Measurements from ENCODE around the gene RBMS3.
"Not testable (repeated sequence)": the region's sequence is repeated elsewhere in the genome, so short reads cannot be mapped to it uniquely, and the experiment has no call there.

The RBMS3 gene

DNA sequence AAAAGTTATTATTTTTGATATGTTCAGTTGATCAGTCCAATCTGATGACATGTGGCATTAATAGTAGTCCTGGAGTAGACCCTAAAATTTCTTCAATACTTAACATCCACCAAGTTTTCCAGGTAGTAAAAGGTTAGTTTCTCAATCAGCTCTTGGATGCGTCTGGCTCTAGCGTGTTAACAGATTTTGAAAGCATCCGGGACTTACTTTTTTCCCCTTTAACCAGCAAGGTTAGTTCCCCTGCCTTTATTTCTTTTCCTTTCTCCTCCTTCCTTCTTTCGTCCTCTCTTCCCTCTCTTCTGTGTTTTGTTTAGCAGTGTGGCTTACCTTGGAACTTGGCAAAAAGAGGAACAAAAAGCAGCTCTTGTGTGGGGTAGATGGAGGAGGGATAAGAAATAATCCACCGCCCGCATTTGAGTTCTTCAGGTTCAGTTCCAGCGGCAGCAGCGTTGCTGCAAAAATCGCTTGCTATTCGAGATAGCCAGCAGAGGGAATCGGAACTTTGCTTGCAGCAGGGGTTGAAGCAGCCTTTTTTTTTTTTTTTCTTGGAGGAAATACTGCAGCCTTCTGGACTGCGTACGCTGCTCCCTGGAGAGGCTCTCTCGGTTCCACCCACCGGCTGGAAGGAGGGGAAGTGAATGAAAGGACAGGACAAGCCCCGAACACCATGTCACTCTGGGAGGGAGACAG, at the start of gene RBMS3:
Gene RBMS3, plus strand, starts transcription at position 668 of the 690 bp plus-strand sequence.
- peak; percentile 2 for DNase-seq (ENCODE audit: low spot score)

DNA sequence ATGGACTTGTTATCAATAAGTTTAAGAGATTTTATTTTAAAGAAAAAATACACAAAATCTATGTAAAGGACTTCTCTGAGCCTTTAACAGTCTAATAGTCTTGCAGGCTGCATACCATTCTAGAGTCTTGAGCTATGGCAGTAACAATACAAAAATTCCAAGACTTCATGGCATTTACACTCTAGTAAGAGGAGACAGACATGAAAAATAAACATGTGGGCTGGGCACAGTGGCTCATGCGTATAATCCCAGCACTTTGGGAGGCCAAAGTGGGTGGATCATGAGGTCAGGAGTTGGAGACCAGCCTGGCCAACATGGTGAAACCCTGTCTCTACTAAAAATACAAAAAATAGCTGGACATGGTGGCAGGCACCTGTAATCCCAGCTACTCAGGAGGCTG, 47.7 kb upstream of the RBMS3 start:
- not testable (repeated sequence) for DNase-seq (ENCODE audit: low spot score)

DNA sequence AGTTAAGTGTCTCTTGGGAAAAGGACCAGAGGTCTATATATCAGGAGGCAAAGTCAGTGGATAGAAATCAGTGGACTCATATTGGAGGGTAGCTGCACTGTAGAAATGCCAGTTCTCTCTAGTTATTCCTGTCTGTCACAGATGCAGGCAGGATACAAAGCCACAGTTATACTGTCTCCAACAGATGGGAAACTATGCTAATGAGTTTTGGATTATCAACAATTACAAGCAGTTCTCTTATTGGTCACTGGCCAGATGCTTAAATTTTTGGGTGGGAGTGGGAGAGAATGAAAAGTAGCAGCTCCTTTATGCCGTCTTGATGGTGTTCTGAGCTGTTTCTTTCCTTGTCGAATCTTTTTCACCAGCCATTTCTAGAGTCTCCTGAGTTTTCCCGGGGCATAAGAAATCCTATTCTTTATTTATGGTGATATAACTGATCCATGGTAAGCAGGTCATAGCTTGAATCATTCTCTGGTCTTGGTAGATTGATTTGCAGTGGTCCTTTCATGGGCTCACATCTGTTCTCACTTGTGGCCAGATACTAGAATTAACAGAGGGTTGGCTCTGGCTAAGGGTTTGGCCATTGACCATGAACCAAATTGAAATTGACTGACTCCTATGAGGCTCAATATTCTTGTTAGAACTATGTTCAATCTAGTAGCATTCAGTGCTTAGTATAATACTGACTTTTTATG, 44.6 kb upstream of the RBMS3 start:
- DNase-seq (ENCODE audit: low spot score), result no peak

DNA sequence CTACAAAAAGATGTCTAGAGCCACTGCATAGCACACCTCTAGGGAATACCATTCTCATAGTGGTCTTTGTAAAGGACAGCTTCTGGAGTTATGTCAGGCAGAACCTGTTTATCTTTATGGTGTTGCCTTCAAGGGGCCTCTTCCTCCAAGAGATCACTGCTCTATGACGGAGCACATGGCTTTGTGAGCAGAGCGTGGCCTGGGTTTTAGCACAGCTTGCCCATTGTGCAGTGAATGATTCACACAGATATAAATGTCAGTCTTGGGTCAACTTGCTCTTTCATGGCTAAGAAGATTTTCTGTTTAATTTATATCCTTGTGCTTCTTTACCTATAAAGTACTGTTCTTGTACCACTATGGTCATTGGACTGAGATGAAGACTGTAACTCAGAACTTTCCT, 41.5 kb upstream of the RBMS3 start:
- DNase-seq (ENCODE audit: low spot score), result no peak

DNA sequence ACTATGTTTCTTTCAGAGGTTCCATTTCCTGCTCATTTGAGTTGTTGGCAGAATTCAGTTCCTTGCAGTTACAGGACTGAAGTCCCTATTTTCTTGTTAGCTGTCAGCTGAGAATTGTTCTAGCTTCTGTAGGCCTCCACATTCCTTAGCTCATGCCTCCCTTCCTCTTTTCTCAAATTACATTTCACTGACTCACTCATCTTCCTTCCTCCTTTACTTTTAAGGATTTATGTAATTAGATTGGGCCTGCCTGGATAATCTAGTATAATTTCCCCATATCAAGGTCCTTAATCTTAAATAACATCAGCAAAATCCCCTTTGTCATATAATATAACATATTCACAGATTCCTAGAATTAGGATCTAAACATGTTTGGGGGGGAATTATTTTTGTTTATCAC, 40.6 kb upstream of the RBMS3 start:
- no peak for DNase-seq (ENCODE audit: low spot score)

DNA sequence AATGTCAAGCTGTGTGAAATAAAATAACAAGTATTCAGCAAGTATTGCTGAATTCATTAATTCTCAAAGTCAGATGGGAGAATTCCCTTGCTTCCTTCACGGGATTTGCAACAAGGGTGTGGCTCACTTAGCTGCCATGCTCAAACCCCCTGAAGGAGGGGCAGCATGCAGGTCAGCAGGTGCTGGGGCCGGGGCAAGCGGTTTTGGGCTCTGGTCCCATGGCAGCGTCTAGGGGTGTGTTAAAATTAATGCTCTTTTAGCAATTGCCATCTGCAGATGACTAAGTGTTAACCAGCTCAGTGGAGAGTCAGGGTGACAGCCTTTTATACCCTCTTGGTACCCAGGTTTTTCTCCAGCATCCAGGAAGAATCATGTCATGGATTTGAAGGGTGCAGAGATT, 40.0 kb upstream of the RBMS3 start:
- no peak for DNase-seq (ENCODE audit: low spot score)

DNA sequence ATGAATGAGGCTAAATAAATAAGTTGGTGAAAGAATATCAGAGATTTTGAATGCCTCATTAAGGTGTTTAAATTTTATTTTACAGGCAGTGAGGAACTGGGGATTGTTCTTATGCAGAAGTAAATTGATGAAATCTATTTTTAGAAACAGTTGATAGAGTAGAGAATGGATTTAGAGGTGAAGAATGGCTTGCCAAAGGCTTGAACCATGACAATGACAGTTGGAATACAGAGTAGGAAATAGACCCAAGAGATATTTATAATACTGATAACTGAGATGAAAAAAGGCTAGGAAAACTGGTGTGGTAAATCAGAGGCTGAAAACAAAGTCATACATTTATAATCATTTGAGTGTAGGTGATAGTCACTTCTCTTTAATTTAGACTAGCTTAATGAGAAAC, 39.0 kb upstream of the RBMS3 start:
- no peak for DNase-seq (ENCODE audit: low spot score)

DNA sequence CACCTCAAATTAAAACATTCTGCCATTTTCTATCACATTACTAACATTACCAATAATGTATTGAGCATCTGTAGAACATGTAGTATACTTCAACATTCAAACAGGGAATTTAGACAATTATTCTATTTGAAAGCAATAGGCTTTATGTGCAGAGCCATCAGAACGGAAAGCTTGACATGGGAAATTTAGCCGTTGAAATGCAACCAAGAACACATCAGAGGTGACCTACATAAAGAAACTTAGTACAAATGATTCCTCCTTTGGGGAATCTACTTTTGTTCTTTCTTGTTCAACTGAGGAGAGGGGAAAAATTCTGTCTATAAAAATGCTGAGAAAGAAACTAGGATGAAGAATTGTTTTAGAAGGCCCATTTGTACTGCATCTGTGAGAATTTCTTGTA, 38.6 kb upstream of the RBMS3 start:
- DNase-seq (ENCODE audit: low spot score), result no peak

DNA sequence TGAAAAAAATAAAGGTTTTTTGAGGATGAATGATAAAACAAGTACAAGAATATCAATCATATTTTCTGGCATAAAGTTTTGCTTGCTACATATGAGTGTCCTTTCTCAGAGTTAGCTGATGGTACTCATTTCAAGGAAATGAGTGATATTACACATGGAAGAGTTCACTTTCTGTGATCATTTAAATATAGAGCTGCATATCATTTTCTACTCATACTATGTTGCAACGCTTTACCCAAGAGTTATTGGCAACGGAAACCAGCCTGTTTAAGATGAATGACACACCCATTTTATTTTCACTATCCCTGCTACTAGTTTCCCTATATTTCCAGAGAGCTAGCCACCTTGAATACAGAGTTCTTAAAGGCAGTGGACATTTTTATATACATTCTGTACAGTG, 35.4 kb upstream of the RBMS3 start:
- no peak for DNase-seq (ENCODE audit: low spot score)

DNA sequence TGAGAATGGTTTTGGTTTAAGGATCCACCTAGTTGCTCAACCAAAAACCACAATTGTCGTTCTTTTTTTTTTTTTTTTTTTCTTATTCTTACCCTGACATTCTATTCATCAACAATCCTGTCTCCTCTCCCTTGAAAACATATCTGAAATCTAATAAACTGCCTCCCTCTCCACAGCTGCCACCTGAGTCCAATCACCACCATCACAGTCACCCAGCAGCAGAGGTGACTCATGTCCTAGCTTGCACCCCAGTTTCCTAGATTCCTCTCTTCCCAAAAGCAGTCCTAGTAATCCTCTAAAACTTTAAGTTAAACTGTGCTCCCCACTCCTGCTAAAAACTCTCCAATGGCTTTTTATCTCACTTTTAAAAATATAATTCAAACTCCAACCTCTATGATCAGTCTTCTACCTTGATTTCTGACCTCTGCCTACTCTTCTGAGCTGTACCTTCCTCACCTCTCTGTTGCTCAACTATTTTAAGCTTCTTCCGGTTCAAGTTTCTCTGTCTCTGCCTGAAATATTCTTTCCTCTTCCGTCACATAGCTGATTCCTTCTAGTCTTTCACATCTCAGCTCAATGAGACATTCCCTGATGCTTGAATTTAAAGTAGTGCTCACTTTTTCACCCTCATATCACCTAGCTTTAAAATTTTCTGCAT, 33.7 kb upstream of the RBMS3 start:
- DNase-seq (ENCODE audit: low spot score), result no peak

DNA sequence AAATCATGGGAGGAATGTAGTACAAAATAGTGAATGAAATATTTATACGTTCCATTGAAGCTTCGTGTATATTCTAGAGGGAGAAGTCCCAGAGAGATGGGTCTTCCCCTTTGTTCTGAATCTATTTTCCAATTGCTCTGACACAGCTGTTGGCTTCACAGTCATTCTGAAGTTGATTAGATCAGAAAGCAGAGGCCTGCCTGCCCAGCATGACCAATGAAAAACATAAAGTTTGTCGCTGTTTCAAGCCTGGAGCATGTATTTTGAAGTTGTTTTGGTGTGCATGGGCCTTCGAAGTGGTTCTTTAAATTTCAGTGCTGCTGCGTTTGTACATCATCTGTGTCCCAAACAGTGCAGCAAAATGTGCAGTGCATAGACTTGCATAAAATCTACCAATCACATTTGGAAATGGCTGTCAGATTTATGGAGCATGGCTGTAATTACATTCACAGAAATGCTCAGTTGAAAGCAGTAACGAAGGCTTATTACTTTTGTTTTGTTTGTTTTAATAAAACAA, 31.0 kb upstream of the RBMS3 start:
- DNase-seq (ENCODE audit: low spot score), result no peak

DNA sequence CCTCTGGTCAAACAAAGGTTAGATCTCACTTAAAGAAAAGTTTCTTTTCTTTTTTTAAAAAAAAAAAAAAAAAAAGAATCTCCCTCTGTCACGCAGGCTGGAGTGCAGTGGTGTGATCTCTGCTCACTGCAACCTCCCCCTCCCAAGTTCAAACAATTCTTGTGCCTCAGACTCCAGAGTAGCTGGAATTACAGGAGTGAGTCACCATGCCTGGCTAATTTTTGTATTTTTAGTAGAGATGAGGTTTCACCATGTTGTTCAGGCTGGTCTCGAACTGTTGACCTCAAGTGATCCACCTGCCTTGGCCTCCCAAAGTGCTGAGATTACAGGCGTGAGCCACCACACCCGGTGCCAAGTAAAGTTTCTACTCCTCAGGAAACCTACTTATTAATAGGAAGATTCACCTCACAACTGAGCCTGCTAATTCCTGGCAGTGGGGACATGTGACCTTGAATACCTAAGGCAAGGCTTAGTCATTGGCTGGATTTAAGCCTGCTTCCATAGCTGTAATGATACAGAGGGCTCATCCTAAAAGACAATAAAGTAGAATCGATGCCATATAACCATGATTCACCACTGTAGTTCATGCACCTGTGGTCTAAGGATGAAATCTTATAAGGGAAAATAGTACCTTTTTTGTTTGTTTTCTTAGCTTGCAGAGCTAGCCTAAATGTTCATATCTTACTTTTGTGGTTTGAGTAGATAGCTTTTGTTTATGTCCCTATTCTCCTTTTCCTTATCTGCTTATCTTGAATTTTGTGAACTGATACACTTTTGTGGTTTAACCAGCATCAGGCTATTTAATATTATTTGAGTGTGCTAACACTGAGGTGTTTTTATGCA, 24.8 kb upstream of the RBMS3 start:
- no peak for DNase-seq (ENCODE audit: low spot score)

DNA sequence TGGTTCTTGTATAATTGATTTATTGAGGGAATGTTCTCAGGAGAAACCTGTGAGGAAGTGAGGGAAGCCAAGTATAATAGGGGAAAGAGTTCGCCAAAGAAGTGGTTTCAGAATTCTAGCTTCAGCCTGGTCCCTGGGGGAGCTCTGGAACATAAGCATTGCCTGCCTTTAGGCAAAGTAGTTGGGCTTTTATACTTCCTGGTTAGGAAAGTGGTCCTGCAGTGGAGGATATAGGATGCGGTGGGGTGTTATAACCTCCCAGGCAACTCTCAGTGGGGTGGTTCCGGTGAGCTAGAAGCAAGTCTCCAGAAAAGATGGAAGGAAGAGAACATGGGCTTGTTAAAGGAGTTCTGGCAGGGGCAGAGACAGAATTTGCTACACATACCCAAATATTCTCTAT, 22.7 kb upstream of the RBMS3 start:
- no peak for DNase-seq (ENCODE audit: low spot score)

DNA sequence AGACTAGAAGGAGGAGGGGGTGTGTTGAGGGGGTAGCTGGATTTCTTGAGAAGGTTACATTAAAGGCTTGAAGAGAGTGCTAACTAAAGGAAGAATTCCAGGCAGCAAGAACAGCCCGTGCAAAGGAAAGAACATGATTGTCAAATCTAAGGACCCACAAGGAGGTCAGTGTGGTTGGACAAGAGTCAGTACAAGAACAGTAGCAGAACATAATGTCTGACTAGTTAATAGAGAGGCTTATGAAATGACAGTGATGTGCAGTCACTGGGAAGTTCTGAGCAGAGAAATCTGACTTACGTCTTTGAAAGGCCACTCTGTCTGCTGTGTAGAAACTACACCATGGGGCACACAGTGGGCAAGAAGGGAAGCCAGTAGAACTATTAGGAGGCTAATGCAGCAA, 19.8 kb upstream of the RBMS3 start:
- no peak for DNase-seq (ENCODE audit: low spot score)

DNA sequence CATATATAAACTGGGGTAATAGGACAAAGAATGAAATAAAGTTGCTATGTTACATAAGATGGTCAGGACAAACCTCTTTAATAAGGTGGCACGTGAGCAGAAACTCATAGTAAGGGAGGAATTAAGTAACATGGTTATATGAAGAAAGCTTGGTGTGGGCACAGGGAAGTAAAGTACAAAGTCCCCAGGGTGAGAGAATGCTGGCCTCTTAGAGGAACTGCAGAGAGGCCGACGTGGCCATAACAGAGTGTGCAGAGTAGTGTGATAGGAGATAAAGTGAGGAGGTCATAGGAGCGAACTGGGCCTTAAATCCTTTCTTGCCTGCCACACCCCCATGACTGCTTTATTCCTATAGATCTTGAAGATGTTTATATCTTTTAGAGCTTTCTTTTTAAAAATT, 17.4 kb upstream of the RBMS3 start:
- DNase-seq (ENCODE audit: low spot score), result no peak

DNA sequence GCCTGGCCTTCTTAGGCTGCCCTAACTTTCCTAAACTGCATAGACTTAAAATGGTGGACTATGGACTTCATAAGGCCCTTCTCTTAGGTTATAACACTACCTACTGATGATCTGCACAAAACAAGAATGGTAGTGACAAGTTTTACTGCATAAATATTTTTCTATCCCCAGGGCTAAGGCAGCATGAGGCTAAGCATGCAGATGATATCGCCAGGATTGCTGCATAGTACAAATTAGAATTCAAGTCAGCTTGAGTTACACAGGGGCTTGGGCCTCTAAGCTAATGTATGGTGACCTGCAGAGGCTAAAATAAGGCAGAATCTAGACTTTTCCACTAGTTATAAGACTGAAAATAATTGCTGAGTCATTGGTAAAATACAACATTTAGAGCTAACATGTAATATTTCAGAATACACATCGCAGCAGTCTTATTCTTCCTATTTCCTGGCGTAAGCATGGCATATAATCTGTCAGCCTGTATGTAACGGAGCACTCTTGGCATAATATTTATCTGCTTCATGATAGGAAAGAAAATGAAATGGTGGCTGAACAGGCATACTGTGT, 15.3 kb upstream of the RBMS3 start:
- no peak for DNase-seq (ENCODE audit: low spot score)

DNA sequence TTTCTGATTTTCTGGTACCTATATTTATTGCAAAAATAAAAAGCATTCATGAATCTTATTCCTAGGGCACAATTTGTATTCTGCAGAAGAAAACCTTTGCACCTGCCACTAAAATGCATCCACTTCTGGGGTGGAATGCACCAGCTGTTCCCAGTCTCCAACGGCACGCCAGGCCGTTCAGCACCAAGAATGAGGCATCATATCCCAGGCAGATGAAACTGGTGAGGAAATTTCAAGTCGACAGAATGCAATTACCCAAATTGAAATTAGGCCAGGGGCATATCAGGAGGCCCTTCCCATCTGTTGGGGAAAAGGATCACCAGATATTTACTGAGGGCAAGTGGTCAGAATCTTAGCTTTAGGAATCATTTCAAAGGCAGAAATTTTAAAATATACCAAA, 13.6 kb upstream of the RBMS3 start:
- no peak for DNase-seq (ENCODE audit: low spot score)

DNA sequence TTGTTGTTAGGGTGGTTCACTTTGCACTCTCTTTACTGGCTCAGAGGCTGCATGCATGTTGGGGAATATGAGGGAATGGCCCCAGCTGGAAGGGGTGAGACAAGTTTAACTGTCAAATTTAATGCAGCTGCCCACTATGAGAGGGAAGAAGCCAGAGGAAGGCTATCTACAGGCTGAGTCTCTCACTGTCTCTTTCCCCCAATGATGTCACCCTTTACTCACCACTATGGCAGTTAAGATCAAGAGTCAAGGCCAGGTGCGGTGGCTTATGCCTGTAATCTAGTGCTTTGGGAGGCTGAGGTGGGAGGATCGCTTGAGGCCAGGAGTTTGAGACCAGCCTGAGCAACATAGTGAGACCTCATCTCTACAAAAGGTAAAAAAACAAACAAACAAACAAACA, 12.2 kb upstream of the RBMS3 start:
- DNase-seq (ENCODE audit: low spot score), result no peak

DNA sequence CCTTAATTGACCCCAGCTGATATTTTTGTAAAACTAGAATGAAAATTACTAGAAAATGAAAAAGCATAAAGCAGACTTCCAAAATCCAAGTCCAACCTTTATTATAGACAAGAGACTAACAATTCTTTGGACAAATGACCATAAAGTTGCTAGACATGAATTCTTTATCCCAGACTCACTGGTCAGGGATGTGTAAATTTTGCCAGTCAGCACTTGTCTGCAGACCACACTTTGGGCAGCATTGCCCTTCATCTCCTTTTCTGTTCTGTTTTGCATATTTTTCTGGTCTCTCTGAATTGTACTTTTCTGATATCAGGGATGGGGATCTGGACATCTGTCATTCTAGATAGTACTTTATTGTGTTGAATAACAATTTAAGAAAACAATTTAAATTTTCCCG, 10.1 kb upstream of the RBMS3 start:
- DNase-seq (ENCODE audit: low spot score), result no peak

DNA sequence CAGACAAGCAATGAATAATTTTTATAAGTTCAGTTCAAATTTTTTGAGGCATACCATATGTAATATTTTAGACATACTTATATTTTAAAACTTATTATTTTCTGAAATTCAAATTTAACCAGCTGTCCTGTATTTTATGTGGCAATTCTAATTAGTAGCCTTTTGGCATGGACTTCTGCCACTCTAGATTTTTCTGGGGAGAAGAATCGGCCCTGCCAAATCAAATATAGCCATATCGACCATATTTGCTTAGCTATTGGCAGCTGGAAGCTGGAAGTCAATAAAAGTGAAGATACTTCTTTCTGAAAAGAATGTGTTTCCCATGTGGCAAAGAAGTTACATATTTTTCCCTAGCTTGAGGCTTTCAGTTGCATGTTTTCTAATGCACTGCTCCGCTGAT, 9.4 kb upstream of the RBMS3 start:
- DNase-seq (ENCODE audit: low spot score), result no peak

DNA sequence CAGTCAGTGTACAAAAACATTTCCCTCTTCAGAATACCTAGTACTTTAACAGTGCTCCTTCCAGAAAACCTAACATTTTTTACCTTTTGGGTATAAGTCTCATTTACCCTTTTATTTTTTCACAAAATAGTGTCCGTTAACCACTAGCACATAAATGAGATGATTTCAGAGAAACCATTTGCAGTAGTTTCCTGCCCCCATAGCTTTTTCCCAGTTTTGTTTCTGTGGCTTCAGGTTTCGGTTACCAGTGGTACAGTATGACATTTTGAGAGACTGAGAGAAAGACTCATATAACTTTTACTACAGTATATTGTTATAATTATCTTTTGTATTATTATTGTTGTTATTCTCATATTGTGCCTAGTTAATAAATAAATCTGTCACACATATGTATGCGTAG, 6.2 kb upstream of the RBMS3 start:
- DNase-seq (ENCODE audit: low spot score), result no peak

DNA sequence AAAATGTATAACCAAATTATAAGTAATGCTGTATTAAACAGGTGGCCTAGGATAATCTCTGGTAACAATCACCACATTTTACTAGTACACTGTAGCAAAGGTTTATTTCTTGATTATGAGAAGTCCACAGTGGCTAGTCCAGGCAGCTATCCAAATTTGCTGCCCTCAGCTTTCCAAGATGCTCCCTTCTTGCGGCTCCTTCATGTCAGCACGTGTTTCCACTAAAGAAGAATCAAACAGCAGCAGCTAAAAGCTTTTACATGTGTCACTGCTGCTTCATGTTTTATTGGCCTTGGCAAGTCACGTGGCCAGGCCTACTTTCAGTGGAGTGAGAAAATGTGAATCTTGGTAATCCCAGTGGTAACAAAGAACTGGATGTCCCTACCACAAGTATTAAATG, 5.6 kb upstream of the RBMS3 start:
- no peak for DNase-seq (ENCODE audit: low spot score)

All from germinal center (tissue), 1 donor.